Uterus (tissue), 4 donors: ENCODE data around the gene HIRA. TPM values are rescaled to one million over a fixed set of nuclear protein-coding genes. Genes with fewer than 3 reads are reported as not detected.

Experiments used
- DNase-seq, 2 donors: peaks; one replicate each; pipeline ENCODE4 v3.0.0-alpha.2; 2019 to 2020
- H3K27ac ChIP-seq, 2 donors: fragments of 200-600 bp; sonication (generic); 1 replicate in 1 of 2; 2 replicates in 1 of 2; pipeline ENCODE4 v1.5.1; 2016 to 2018
- H3K27me3 ChIP-seq, 2 donors: fragments of 200-600 bp; sonication (generic); one replicate each; pipeline ENCODE4 v1.5.1; 2018 to 2019; ENCODE audit warnings: control low read depth in 1 of 2
- H3K36me3 ChIP-seq, 2 donors: fragments of 200-600 bp; sonication (generic); one replicate each; pipeline ENCODE4 v1.5.1; 2019; ENCODE audit warnings: control low read depth in 1 of 2
- H3K4me1 ChIP-seq, 2 donors: fragments of 200-600 bp; sonication (generic); one replicate each; pipeline ENCODE4 v1.5.1; 2018 to 2019; ENCODE audit warnings: control low read depth in 1 of 2
- H3K4me3 ChIP-seq, 2 donors: fragments of 200-600 bp; sonication (generic); 1 replicate in 1 of 2; 2 replicates in 1 of 2; pipeline ENCODE4 v1.5.1; 2018 to 2019; ENCODE audit warnings: mild to moderate bottlenecking in 1 of 2
- H3K9me3 ChIP-seq, 2 donors: fragments of 200-600 bp; sonication (generic); one replicate each; pipeline ENCODE4 v1.5.1; 2019; ENCODE audit warnings: control low read depth in 1 of 2
- CTCF ChIP-seq, 4 experiments: fragments of 200-600 bp in 2 of 4; fragments of 450-650 bp in 2 of 4; sonication (generic) in 2 of 4; IDR thresholded peaks; one replicate each; pipeline ENCODE4 v1.5.1; 2016 to 2019; ENCODE audit warnings: antibody characterized with exemption in 4 of 4, mild to moderate bottlenecking in 2 of 4, moderate library complexity in 1 of 4
- POLR2A ChIP-seq, 2 donors: fragments of 450-650 bp; IDR thresholded peaks; one replicate each; pipeline ENCODE4 v1.6.1; 2016; ENCODE audit warnings: antibody characterized with exemption in 2 of 2, mild to moderate bottlenecking in 1 of 2, moderate library complexity in 1 of 2
- intact Hi-C: fragments of 100-400 bp; cut with DNase I; formaldehyde crosslinking; loops from one replicate; pipeline ENCODE4 v1.15.1; 2023; ENCODE audit warnings: low total_unique reads
- total RNA-seq, 4 donors: library from RNA; depleted of rRNA in 3 of 4; stranded (reverse); fragments of >200 nt in 3 of 4; gene quantifications; one replicate each; pipeline versions ENCODE4 v1.1.0 to v1.2.4, GENCODE V29; 2014 to 2023
- donor health status: DM: yes; HTN: yes; CAD: no.

The HIRA gene
- total RNA-seq, 4 donors from 2014 or later, result 0.29 to 32.1 (median 11.7) TPM

DNA sequence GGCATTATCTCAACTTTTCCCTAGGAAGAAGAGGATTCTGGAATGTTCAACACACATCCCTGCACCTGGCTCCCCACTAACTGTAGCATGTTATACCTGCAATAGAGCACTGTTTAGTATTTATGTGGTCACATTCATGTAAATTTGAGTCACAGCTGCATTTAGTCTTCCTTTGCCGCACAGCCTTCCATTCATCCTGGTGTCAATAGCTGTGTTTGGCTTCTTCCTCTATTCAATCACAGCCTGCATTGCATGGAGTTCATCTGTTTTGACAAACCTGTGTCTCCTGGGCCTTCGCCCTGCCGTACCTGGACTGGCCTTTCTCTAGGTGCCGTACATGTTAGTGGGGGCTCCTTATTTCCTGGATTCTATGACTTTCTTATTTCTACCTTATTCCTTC, 20.0 kb upstream of the HIRA start:
- H3K9me3 ChIP-seq, result no peaks in the 10 kb centered on the region
- no peaks in the 10 kb centered on the region for H3K36me3 ChIP-seq
- DNase-seq, result no peak
- TF ChIP-seq CTCF (IDR thresholded peaks at IDR 0.05) (no peak), POLR2A (IDR thresholded peaks at IDR 0.05) (no peak)
- no peaks in the 10 kb centered on the region for H3K4me1 ChIP-seq
- H3K27ac ChIP-seq, result no peak overlapping the region
- intact Hi-C loops, result no loop called here
- no peak overlapping the region for H3K4me3 ChIP-seq
- no peaks in the 10 kb centered on the region for H3K27me3 ChIP-seq

DNA sequence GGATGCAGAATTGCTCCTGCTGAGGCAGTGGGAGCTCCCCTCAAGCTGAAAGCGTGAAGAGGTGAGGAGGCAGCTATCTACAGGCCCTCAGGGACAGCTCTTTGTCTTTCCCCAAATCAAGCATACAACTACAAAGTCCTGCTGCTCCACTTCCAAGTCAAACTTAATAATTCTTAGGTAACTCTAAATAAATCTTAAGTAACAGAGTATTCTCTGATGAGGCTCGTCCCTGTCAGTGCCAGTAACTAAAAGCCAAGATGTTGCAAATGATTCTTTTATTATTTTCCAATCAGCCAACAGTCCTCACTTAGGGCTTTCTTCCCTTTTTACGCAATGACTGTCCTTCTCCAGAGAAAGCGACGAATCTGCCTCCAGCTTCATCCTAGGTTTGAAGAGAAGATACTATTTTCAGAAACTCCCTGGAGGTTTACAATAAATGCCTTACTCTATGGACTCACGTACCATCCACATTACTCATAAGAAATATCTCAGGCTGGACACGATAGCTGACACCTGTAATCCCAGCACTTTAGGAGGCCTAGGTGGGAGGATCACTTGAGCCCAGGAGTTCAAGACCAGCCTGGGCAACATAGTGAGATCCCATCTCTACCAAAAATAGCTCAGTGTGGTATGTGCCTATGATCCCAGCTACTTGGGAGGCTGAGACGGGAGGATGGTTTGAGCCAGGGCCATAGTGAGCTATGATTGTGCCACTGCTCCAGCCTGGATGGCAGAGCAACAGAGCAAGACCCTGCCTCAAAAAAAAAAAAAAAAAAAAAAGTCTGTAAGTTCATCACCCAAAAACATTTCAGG, 19.0 kb upstream of the HIRA start:
- Histone ChIP-seq H3K27me3 (no peaks in the 10 kb centered on the region), H3K4me1 (no peaks in the 10 kb centered on the region), H3K27ac (no peak overlapping the region), H3K4me3 (no peak overlapping the region), H3K9me3 (no peaks in the 10 kb centered on the region), H3K36me3 (no peaks in the 10 kb centered on the region)
- no peak for DNase-seq
- intact Hi-C loops, result no loop called here
- TF ChIP-seq POLR2A (IDR thresholded peaks at IDR 0.05) (no peak), CTCF (IDR thresholded peaks at IDR 0.05) (no peak)

DNA sequence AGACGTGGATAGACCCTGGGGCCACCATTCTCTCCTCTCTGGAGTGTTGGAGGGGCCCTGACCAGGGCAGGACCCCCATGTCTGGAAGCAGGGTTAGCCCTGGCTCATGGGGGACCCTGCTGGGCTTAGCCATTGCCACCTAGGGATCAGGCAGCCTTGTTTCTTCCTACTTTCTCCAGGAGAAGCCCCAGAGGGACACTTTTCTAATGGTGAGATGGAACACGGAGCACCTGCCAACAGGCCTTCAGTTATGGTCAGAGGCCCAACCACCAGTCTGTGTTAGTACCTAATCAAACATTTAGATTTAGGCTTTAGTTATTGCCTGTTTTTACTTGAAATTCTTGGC, 17.9 kb upstream of the HIRA start:
- no peaks in the 10 kb centered on the region for H3K4me1 ChIP-seq
- no peak for DNase-seq
- intact Hi-C loops, result no loop called here
- TF ChIP-seq POLR2A (IDR thresholded peaks at IDR 0.05) (no peak), CTCF (IDR thresholded peaks at IDR 0.05) (no peak)
- no peak overlapping the region for H3K4me3 ChIP-seq
- H3K27me3 ChIP-seq, result no peaks in the 10 kb centered on the region
- H3K27ac ChIP-seq, result no peak overlapping the region
- H3K36me3 ChIP-seq, result no peaks in the 10 kb centered on the region
- no peaks in the 10 kb centered on the region for H3K9me3 ChIP-seq

GRCh38 chr22:19448739-19449421, 17.3 kb upstream of the HIRA start:
- H3K4me3 ChIP-seq, result no peak overlapping the region
- intact Hi-C loops, result no loop called here
- no peaks in the 10 kb centered on the region for H3K9me3 ChIP-seq
- no peaks in the 10 kb centered on the region for H3K36me3 ChIP-seq
- H3K27me3 ChIP-seq, result no peaks in the 10 kb centered on the region
- H3K27ac ChIP-seq, result no peak overlapping the region
- no peak for DNase-seq
- no peaks in the 10 kb centered on the region for H3K4me1 ChIP-seq
- no peak for TF ChIP-seq POLR2A (IDR thresholded peaks at IDR 0.05)

DNA sequence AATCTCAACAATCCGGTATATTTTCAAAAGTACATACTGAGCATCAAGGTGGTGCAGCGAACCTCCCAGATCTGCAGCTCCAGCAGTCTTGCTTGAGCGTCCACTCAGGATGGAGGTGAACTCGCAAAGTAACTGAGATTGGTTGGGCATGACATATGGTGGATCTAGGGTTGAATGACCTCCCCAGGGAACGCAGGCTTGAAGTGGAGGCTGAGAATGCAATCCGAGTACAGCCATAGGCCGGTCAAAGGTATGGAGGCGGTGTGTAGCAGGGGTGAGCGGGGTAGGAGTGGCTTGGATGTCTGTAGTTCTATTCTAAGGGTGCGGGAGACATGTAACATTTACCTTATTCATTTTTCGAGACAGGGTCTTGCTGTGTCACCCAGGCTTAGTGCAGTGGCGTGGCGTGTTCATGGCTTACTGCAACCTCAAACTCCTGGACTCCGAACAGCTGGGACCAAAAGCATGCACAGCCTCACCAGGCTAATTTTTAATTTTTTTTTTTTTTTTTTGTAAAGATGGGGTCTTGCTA, 16.6 kb upstream of the HIRA start:
- Histone ChIP-seq H3K36me3 (no peaks in the 10 kb centered on the region), H3K4me1 (no peaks in the 10 kb centered on the region), H3K27me3 (no peaks in the 10 kb centered on the region), H3K9me3 (no peaks in the 10 kb centered on the region), H3K4me3 (peak overlapping the region; percentile 63 to 96), H3K27ac (peak overlapping the region; percentile 91 to 94)
- intact Hi-C loops, result no loop called here
- TF ChIP-seq POLR2A (IDR thresholded peaks at IDR 0.05), result no peak
- TF ChIP-seq CTCF (IDR thresholded peaks at IDR 0.05), result no peak
- DNase-seq, result no peak
